Breast epithelium (tissue), 4 donors: ENCODE results near the gene HMCES. TPM values are rescaled to one million over a fixed set of nuclear protein-coding genes. Genes with fewer than 3 reads are reported as not detected.

ENCODE experiments used
- DNase-seq, 2 donors: peaks; one replicate each; pipeline ENCODE4 v3.0.0-alpha.2; 2019; ENCODE audit warnings: low spot score in 2 of 2
- H3K27ac ChIP-seq, 2 donors: fragments of 200-600 bp; sonication (generic) in 1 of 2; one replicate each; pipeline ENCODE4 v1.5.1; 2016 to 2019; ENCODE audit warnings: mild to moderate bottlenecking in 1 of 2
- H3K27me3 ChIP-seq, 2 donors: fragments of 200-600 bp; sonication (generic) in 1 of 2; one replicate each; pipeline versions ENCODE4 v1.5.1 to v1.6.0; 2017 to 2019; ENCODE audit warnings: control low read depth in 1 of 2, mild to moderate bottlenecking in 1 of 2
- H3K36me3 ChIP-seq: fragments of 200-600 bp; one replicate; pipeline ENCODE4 v1.5.1; 2019
- H3K4me1 ChIP-seq, 2 donors: fragments of 200-600 bp; sonication (generic); one replicate each; pipeline ENCODE4 v1.5.1; 2016 to 2019; ENCODE audit warnings: control low read depth in 1 of 2
- H3K4me3 ChIP-seq, 3 donors: fragments of 200-600 bp; sonication (generic); 1 replicate in 2 of 3; 2 replicates in 1 of 3; pipeline ENCODE4 v1.5.1; 2016 to 2019; ENCODE audit warnings: mild to moderate bottlenecking in 3 of 3, moderate library complexity in 2 of 3
- H3K9me3 ChIP-seq, 2 donors: fragments of 200-600 bp; sonication (generic) in 1 of 2; one replicate each; pipeline ENCODE4 v1.5.1; 2016 to 2019; ENCODE audit warnings: control low read depth in 1 of 2
- POLR2A ChIP-seq: fragments of 450-650 bp; IDR thresholded peaks from one replicate; pipeline ENCODE4 v1.6.1; 2016; ENCODE audit warnings: antibody characterized with exemption, mild to moderate bottlenecking, moderate library complexity
- POLR2AphosphoS5 ChIP-seq, 3 donors: sonication (generic); formaldehyde crosslinking; IDR thresholded peaks; one replicate each; pipeline ENCODE4 v1.6.1; 2017; ENCODE audit warnings: antibody characterized with exemption in 3 of 3
- intact Hi-C: fragments of 100-400 bp; cut with DNase I; formaldehyde crosslinking; loops from one replicate; pipeline ENCODE4 v1.15.1; 2023; ENCODE audit warnings: low total_unique reads
- total RNA-seq, 3 donors: library from RNA; depleted of rRNA; stranded (reverse); fragments of >200 nt; gene quantifications; one replicate each; pipeline ENCODE4 v1.1.0, GENCODE V29; 2016
- TF ChIP-seq, protein P1 (sequence below), 3 donors: fragments of 450-650 bp; IDR thresholded peaks; one replicate each; pipeline ENCODE4 v1.5.1; 2016 to 2017; ENCODE audit warnings: antibody characterized with exemption in 3 of 3, mild to moderate bottlenecking in 3 of 3, moderate library complexity in 3 of 3

HMCES gene
- total RNA-seq, 3 donors from 2014 or later, result 32.3 to 40.5 (median 32.8) TPM

DNA sequence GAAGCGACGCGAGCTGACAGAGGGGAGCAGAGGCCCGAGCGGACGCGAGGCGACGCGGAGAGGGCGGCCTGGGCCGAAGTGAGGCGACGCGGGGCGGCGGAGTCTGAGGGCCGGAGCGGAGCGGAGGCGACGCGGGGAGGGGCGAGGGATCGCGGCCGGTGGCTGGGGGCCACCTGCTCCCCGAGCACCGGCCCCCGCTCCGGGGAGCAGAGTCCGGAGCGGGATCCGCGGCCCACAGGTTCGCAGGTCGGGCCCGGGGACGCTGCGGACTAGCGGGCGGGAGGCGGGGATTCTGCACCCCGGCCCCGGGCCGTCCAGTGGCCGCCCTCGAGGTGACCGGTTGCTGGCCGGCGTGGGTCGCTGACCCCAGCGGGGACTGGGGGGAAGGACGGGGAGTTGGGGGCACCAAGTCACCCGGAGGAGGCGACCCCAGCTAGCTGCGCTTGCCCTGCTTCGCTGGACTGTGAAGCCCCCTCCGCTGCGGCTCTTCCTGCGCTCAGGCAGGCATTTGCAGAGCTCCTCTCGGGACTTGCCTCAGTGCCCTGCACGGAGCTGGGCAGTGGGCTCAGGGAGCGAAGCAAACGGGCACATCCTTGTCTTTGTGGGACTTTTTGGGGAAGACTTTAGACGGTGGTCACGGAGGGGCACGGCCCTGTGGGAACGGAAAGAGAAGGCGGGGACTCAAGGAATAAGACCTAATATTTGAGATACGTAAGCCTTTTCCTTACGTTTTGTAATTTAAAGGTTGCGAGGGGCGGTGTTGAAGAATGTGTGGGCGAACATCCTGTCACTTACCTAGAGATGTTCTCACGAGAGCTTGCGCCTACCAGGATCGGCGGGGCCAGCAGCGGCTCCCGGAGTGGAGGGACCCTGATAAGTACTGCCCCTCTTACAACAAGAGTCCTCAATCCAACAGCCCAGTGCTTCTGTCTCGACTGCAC, 566 bp downstream of the HMCES start:
- H3K9me3 ChIP-seq, result no peaks in the 10 kb centered on the region
- peak overlapping the region; percentile 88 to 92 (median 90) for H3K4me3 ChIP-seq
- peaks cover 0 to 8% of the 10 kb centered on the region in 2 donors for H3K4me1 ChIP-seq
- H3K27ac ChIP-seq, result peak overlapping the region; percentile 93 to 96
- peak in 1 of 2 donors; percentile 25 for DNase-seq
- H3K36me3 ChIP-seq, result peaks cover 6% of the 10 kb centered on the region
- intact Hi-C loops, result no loop called here
- TF ChIP-seq POLR2AphosphoS5 (IDR thresholded peaks at IDR 0.05) (peak in 1 of 3 donors; percentile 38), POLR2A (no peak)
- TF ChIP-seq, protein P1, sequence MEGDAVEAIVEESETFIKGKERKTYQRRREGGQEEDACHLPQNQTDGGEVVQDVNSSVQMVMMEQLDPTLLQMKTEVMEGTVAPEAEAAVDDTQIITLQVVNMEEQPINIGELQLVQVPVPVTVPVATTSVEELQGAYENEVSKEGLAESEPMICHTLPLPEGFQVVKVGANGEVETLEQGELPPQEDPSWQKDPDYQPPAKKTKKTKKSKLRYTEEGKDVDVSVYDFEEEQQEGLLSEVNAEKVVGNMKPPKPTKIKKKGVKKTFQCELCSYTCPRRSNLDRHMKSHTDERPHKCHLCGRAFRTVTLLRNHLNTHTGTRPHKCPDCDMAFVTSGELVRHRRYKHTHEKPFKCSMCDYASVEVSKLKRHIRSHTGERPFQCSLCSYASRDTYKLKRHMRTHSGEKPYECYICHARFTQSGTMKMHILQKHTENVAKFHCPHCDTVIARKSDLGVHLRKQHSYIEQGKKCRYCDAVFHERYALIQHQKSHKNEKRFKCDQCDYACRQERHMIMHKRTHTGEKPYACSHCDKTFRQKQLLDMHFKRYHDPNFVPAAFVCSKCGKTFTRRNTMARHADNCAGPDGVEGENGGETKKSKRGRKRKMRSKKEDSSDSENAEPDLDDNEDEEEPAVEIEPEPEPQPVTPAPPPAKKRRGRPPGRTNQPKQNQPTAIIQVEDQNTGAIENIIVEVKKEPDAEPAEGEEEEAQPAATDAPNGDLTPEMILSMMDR (IDR thresholded peaks at IDR 0.05), result peak in 1 of 3 donors; percentile 8
- H3K27me3 ChIP-seq, result no peaks in the 10 kb centered on the region

DNA sequence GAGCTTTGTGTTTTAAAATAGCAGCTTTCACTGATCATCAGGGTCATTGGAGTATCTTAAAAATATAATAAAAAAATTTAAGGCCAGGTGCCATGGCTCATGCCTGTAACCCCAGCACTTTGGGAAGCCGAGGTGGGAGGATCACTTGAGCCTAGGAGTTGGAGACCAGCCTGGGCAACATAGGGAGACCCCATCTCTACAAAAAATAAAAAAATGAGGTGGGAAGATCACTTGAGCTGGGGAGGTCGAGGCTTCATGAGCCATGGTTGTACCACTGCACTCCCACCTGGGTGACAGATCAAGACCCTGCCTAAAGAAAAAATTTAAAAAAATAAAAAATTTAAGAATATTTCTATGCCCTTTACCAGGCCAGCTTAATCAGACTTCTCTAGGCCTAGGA, 1.5 kb downstream of the HMCES start:
- no peak for TF ChIP-seq POLR2A
- no peak for TF ChIP-seq POLR2AphosphoS5 (IDR thresholded peaks at IDR 0.05)
- TF ChIP-seq, protein P1 (IDR thresholded peaks at IDR 0.05), result no peak
- H3K9me3 ChIP-seq, result no peaks in the 10 kb centered on the region

DNA sequence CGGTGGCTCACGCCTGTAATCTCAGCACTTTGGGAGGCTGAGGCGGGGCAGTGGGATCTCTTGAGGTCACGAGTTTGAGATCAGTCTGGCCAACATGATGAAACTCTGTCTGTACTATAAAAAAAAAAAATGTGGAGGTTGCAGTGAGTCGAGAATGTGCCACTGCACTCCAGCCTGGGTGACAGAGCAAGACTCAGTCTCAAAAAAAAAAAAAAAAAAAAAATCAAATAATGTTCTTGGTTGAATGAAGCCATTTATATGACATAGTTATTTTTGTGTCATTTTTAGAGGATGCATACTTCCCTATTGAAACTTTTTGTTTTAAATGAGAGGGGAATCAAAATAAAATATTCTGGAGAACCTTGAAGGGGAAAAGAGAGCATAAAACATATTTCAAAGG, 3.1 kb downstream of the HMCES start:
- intact Hi-C loops, result no loop called here
- H3K27me3 ChIP-seq, result no peaks in the 10 kb centered on the region

More for the DNA sequence above, 1.5 kb downstream of the HMCES start:
- Histone ChIP-seq H3K27ac (no peak overlapping the region), H3K27me3 (no peaks in the 10 kb centered on the region), H3K36me3 (peaks cover 4% of the 10 kb centered on the region), H3K4me1 (peaks cover 0 to 8% of the 10 kb centered on the region in 2 donors), H3K4me3 (peak overlapping the region in 2 of 3 donors; percentile 88 to 92)
- intact Hi-C loops, result no loop called here
- DNase-seq, result no peak

DNA sequence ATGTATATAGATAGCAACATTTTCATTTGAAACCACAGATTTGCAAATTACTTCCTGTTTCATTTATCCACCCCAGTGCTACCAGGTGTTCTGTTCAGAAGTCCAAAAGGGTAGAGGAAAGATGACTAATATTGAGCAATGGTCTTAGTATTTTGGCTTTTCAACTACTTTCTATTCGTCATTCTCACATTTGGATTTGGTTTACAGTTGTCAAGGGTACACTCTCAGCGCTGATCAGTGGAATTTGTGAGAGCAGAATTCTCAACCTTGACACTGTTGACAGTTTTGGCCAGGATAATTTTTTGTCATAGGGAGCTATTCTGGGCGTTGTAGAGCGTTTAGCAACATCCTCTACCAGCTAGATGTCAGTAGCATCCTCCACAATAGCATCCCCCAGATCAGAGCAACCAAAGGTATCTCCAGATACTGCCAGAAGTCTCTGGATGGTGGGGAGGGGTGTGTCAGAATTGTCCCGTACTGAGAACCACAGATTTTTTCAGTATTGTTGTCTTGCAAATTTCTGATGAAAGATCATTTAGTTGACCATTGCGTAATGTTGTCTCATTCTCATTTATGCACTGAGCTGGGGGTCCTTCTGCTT, 4.2 kb downstream of the HMCES start:
- TF ChIP-seq POLR2A, result no peak
- TF ChIP-seq, protein P1 (IDR thresholded peaks at IDR 0.05), result no peak
- no peak for TF ChIP-seq POLR2AphosphoS5 (IDR thresholded peaks at IDR 0.05)
- Histone ChIP-seq H3K9me3 (no peaks in the 10 kb centered on the region), H3K4me3 (no peak overlapping the region), H3K27ac (no peak overlapping the region), H3K4me1 (peaks cover 0 to 8% of the 10 kb centered on the region in 2 donors), H3K36me3 (no peaks in the 10 kb centered on the region), H3K27me3 (no peaks in the 10 kb centered on the region)
- no peak for DNase-seq
- intact Hi-C loops, result no loop called here

More for the DNA sequence above, 3.1 kb downstream of the HMCES start:
- H3K27ac ChIP-seq, result no peak overlapping the region
- no peak overlapping the region for H3K4me3 ChIP-seq
- no peak for DNase-seq
- H3K36me3 ChIP-seq, result no peaks in the 10 kb centered on the region
- H3K9me3 ChIP-seq, result no peaks in the 10 kb centered on the region
- H3K4me1 ChIP-seq, result peaks cover 0 to 8% of the 10 kb centered on the region in 2 donors
- TF ChIP-seq POLR2A, result no peak
- TF ChIP-seq POLR2AphosphoS5 (IDR thresholded peaks at IDR 0.05), result no peak
- TF ChIP-seq, protein P1 (IDR thresholded peaks at IDR 0.05), result no peak

DNA sequence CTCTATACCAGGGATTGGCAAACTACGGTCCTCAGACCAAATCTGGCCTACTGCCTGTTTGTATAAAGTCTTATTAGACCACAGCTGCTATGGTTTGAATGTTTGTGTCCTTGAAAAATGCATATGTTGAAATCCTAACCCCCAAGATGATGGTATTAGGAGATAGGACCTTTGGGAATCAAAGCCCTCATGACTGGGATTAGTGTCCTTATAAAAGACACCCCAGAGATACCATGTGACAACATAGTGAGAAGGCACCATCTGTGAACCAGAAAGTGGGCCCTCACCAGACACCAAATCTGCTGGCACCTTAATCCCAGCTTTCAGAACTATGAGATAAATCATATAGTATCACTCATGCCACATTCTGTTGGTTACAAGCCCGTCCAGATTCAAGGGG, 7.4 kb downstream of the HMCES start:
- H3K4me1 ChIP-seq, result no peaks in the 10 kb centered on the region
- H3K27ac ChIP-seq, result no peak overlapping the region
- TF ChIP-seq, protein P1 (IDR thresholded peaks at IDR 0.05), result no peak
- TF ChIP-seq POLR2AphosphoS5 (IDR thresholded peaks at IDR 0.05), result no peak
- TF ChIP-seq POLR2A, result no peak
- H3K4me3 ChIP-seq, result no peak overlapping the region
- no peaks in the 10 kb centered on the region for H3K9me3 ChIP-seq
- intact Hi-C loops, result no loop called here
- no peaks in the 10 kb centered on the region for H3K27me3 ChIP-seq
- no peaks in the 10 kb centered on the region for H3K36me3 ChIP-seq
- DNase-seq, result no peak
